ENCODE measurements around the gene TMEM52. TPM values are rescaled to one million over a fixed set of nuclear protein-coding genes. Genes with fewer than 3 reads are reported as not detected.

The TMEM52 gene
- total and polyA plus RNA-seq, 2 of the 13 experiments (the other 11 are each of a cell fraction or from before 2014, with no cell fraction given) = 13.2 to 18.7 TPM

DNA sequence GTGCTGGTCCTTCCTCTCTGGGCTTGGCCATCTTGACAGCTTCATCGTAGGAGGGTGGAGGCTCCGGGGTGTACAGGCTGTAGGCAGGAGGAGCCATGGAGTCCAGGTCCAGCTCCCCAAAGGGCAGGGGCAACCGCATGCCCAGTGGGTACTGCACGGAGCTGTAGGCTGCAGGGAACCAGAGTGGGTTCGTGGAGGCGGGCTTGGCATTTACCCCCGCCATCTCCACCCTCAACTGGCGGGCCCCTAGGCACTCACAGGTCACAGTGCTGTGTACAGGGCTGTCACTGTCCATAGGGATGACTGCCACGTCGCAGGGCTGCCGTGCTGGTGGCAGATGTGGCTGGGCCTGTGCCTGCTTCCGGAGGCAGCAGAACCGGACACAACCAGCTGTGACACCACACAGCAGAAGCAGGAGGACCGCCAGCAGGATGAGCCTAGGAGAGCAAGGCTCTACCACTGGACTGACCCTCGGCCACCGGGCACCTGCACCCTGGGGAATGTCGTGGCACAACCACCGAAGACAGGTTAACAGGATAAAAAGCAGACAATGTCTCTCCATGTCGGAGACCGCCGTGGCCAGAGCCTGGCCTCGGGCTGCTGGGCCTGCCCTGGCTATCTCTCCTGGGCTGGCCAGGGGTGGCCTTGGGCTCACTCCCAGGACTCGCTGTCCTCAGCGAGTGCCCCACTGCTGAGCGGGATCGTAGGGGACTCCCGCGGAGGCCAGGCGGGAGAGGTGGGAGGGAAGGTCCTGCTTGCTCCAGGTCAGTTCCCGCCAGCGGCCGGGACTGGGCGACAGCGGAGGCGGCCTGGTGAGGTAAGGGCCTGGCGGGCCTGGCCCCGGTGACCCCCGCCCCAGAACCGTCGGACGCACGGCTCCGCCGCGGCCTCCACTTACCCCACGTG lies 831 bp downstream of the TMEM52 start (continued):
- TF ChIP-seq, protein P1, sequence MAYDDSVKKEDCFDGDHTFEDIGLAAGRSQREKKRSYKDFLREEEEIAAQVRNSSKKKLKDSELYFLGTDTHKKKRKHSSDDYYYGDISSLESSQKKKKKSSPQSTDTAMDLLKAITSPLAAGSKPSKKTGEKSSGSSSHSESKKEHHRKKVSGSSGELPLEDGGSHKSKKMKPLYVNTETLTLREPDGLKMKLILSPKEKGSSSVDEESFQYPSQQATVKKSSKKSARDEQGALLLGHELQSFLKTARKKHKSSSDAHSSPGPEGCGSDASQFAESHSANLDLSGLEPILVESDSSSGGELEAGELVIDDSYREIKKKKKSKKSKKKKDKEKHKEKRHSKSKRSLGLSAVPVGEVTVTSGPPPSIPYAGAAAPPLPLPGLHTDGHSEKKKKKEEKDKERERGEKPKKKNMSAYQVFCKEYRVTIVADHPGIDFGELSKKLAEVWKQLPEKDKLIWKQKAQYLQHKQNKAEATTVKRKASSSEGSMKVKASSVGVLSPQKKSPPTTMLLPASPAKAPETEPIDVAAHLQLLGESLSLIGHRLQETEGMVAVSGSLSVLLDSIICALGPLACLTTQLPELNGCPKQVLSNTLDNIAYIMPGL (CRISPR knock-in tag; IDR thresholded peaks at IDR 0.05; ENCODE audit: borderline replicate concordance in 1 of 2, low read depth in 1 of 2) = 0 out of 4 replicates have a peak, but pooled peaks of 1 of the 2 experiments have one; percentile 18
- TF ChIP-seq ZSCAN20 (CRISPR knock-in tag; IDR thresholded peaks at IDR 0.05; ENCODE audit: borderline replicate concordance) = no peak
- no peak for TF ChIP-seq REL (CRISPR knock-in tag; conservative IDR thresholded peaks at IDR 0.05)
- no peak for TF ChIP-seq CCAR2 (optimal IDR thresholded peaks at IDR 0.05; ENCODE audit: low read depth, low read length)
- no peak for TF ChIP-seq SSRP1 (CRISPR knock-in tag; IDR thresholded peaks at IDR 0.05)
- TF ChIP-seq ZNF350 (CRISPR knock-in tag; IDR thresholded peaks at IDR 0.05; ENCODE audit: borderline replicate concordance, low read depth) = no peak
- no peak for TF ChIP-seq ZSCAN22 (CRISPR knock-in tag; IDR thresholded peaks at IDR 0.05)
- TF ChIP-seq FOXA3 (CRISPR knock-in tag; IDR thresholded peaks at IDR 0.05) = no peak
- no peak for TF ChIP-seq ZFP62 (CRISPR knock-in tag; IDR thresholded peaks at IDR 0.05)
- TF ChIP-seq SALL2 (CRISPR knock-in tag; IDR thresholded peaks at IDR 0.05) = 0 out of 2 replicates have a peak, but pooled peaks have one; percentile 17
